H1 (cell line): Measurements from ENCODE around the gene NFIA. TPM values are rescaled to one million over a fixed set of nuclear protein-coding genes. Genes with fewer than 3 reads are reported as not detected.

ENCODE experiments used
- CTCF ChIA-PET: fragments of 300-600 bp; sonication (Branson Sonifier 250); formaldehyde crosslinking; loops from one replicate; lab custom pipeline; 2021; ENCODE audit not compliant: partially characterized antibody; lab: Charles Lee
- POLR2A ChIA-PET: fragments of 300-600 bp; sonication (Branson Sonifier 250); formaldehyde crosslinking; loops from one replicate; lab custom pipeline; 2021; ENCODE audit warnings: inconsistent platforms; ENCODE audit not compliant: partially characterized antibody; lab: Charles Lee
- DNase-seq, 2 experiments: peaks; one replicate each; pipeline versions ENCODE4 v3.0.0 to v3.0.0-alpha.2; 2010 to 2022; ENCODE audit warnings: low spot score in 2 of 2, low read depth in 1 of 2, mixed read lengths in 1 of 2
- FAIRE-seq: peaks from 2 replicates; lab custom pipeline; 2011; peaks lifted over from hg19 to GRCh38; lab: Jason Lieb, UNC
- H2AFZ ChIP-seq: 2 replicates; pipeline ENCODE4 v1.8.1; 2012; ENCODE audit warnings: low read length, inconsistent platforms
- H2AK5ac ChIP-seq: 2 replicates; pipeline ENCODE4 v1.6.1; 2013; ENCODE audit warnings: low read depth, low read length
- H2BK120ac ChIP-seq: replicated peaks from 2 replicates; pipeline ENCODE3; 2013; ENCODE audit warnings: low read depth, low read length, inconsistent platforms
- H2BK12ac ChIP-seq: 2 replicates; pipeline ENCODE4 v1.6.1; 2013; ENCODE audit warnings: low read depth, low read length
- H2BK15ac ChIP-seq: 2 replicates; pipeline ENCODE4 v1.6.1; 2013; ENCODE audit warnings: low read length
- H2BK20ac ChIP-seq: 2 replicates; pipeline ENCODE4 v1.6.1; 2013; ENCODE audit warnings: low read length
- H2BK5ac ChIP-seq: 2 replicates; pipeline ENCODE4 v1.6.1; 2013; ENCODE audit warnings: low read depth, low read length
- H3K14ac ChIP-seq: 2 replicates; pipeline ENCODE4 v1.6.1; 2013; ENCODE audit warnings: inconsistent platforms; ENCODE audit not compliant: insufficient read length
- H3K18ac ChIP-seq: 2 replicates; pipeline ENCODE4 v1.6.1; 2013; ENCODE audit warnings: low read length; ENCODE audit errors: extremely low read depth
- H3K23ac ChIP-seq: 2 replicates; pipeline ENCODE4 v1.6.1; 2013; ENCODE audit warnings: inconsistent platforms; ENCODE audit not compliant: insufficient read length
- H3K23me2 ChIP-seq: 2 replicates; pipeline ENCODE4 v1.6.1; 2013; ENCODE audit warnings: low read depth, low read length
- H3K27ac ChIP-seq: 2 replicates; pipeline ENCODE4 v1.6.1; 2011; ENCODE audit warnings: low read depth, low read length, inconsistent platforms
- H3K27me3 ChIP-seq, 4 experiments: replicated peaks in 1 of 4; 1 replicate in 1 of 4; 2 replicates in 3 of 4; pipeline versions ENCODE4 v1.6.1 to v1.8.1; 2011 to 2013; ENCODE audit warnings: low read length in 3 of 4, mild to moderate bottlenecking in 3 of 4, inconsistent platforms in 2 of 4, mixed read lengths in 2 of 4, moderate library complexity in 1 of 4; ENCODE audit not compliant: control insufficient read depth in 3 of 4, insufficient read depth in 3 of 4; ENCODE audit errors: extremely low read depth in 1 of 4
- H3K36me3 ChIP-seq, 4 experiments: 2 replicates each; pipeline versions ENCODE4 v1.6.1 to v1.8.1; 2011 to 2013; ENCODE audit warnings: mild to moderate bottlenecking in 4 of 4, low read length in 3 of 4, moderate library complexity in 2 of 4, control low read depth in 1 of 4, inconsistent platforms in 1 of 4; ENCODE audit not compliant: insufficient read depth in 4 of 4, control insufficient read depth in 2 of 4
- H3K4ac ChIP-seq: replicated peaks from 2 replicates; pipeline ENCODE3; 2013; ENCODE audit warnings: low read length, low read depth, mixed read lengths, inconsistent platforms; ENCODE audit not compliant: insufficient read length
- H3K4me1 ChIP-seq, 4 experiments: replicated peaks in 1 of 4; 1 replicate in 1 of 4; 2 replicates in 3 of 4; pipeline versions ENCODE4 v1.6.1 to v1.8.1; 2011 to 2013; ENCODE audit warnings: low read length in 3 of 4, inconsistent platforms in 2 of 4, mixed read lengths in 1 of 4; ENCODE audit not compliant: insufficient read depth in 4 of 4, control insufficient read depth in 3 of 4
- H3K4me2 ChIP-seq, 2 experiments: 2 replicates each; pipeline versions ENCODE4 v1.6.1 to v1.8.1; 2011 to 2013; ENCODE audit warnings: low read depth in 2 of 2, low read length in 2 of 2, control low read depth in 1 of 2, inconsistent platforms in 1 of 2, mild to moderate bottlenecking in 1 of 2; ENCODE audit not compliant: insufficient read depth in 1 of 2
- H3K4me3 ChIP-seq, 4 experiments: fragments of 200-600, 300-600 bp in 1 of 4; sonication (generic), shearing (Covaris generic), sonication (Bioruptor Twin) in 1 of 4; 2 replicates each; pipeline versions ENCODE4 v1.5.1 to v1.8.1; 2011 to 2016; ENCODE audit warnings: low read length in 4 of 4, low read depth in 3 of 4, control low read depth in 2 of 4, inconsistent platforms in 2 of 4, mild to moderate bottlenecking in 2 of 4, mixed read lengths in 1 of 4, moderate library complexity in 1 of 4; ENCODE audit not compliant: insufficient read depth in 2 of 4; ENCODE audit errors: extremely low read depth in 1 of 4
- H3K56ac ChIP-seq: replicated peaks from 2 replicates; pipeline ENCODE3; 2013; ENCODE audit warnings: low read depth, mild to moderate bottlenecking, mixed read lengths, low read length, inconsistent platforms; ENCODE audit not compliant: insufficient read length
- H3K79me1 ChIP-seq: 2 replicates; pipeline ENCODE4 v1.6.1; 2013; ENCODE audit warnings: low read depth, low read length, control low read depth
- H3K79me2 ChIP-seq, 2 experiments: 2 replicates each; pipeline versions ENCODE4 v1.6.1 to v1.8.1; 2012 to 2013; ENCODE audit warnings: low read length in 2 of 2, mild to moderate bottlenecking in 2 of 2, inconsistent platforms in 1 of 2; ENCODE audit not compliant: insufficient read depth in 2 of 2, control insufficient read depth in 1 of 2
- H3K9ac ChIP-seq, 4 experiments: replicated peaks in 1 of 4; 1 replicate in 1 of 4; 2 replicates in 3 of 4; pipeline versions ENCODE4 v1.6.1 to v1.8.1; 2011 to 2013; ENCODE audit warnings: low read depth in 3 of 4, low read length in 3 of 4, control low read depth in 2 of 4, mild to moderate bottlenecking in 2 of 4, moderate library complexity in 2 of 4, inconsistent platforms in 1 of 4; ENCODE audit errors: extremely low read depth in 1 of 4
- H3K9me3 ChIP-seq, 2 experiments: 2 replicates each; pipeline versions ENCODE4 v1.6.1 to v1.8.1; 2012 to 2013; ENCODE audit warnings: mild to moderate bottlenecking in 2 of 2, moderate library complexity in 2 of 2, control low read depth in 1 of 2, inconsistent platforms in 1 of 2, low read depth in 1 of 2, low read length in 1 of 2, mixed read lengths in 1 of 2; ENCODE audit not compliant: insufficient read depth in 2 of 2
- H4K20me1 ChIP-seq, 2 experiments: replicated peaks in 1 of 2; 2 replicates each; pipeline versions ENCODE3 to v1.8.1; 2011 to 2013; ENCODE audit warnings: inconsistent platforms in 2 of 2, low read length in 2 of 2, mild to moderate bottlenecking in 1 of 2; ENCODE audit not compliant: insufficient read depth in 2 of 2, control insufficient read depth in 1 of 2
- H4K5ac ChIP-seq: 2 replicates; pipeline ENCODE4 v1.6.1; 2013; ENCODE audit warnings: low read length, low read depth, mixed read lengths, inconsistent platforms; ENCODE audit not compliant: insufficient read length
- H4K8ac ChIP-seq: 2 replicates; pipeline ENCODE4 v1.8.0; 2013; ENCODE audit warnings: mild to moderate bottlenecking, moderate library complexity, low read length, inconsistent platforms; ENCODE audit not compliant: insufficient read depth; ENCODE audit errors: extremely low read depth
- H4K91ac ChIP-seq: replicated peaks from 2 replicates; pipeline ENCODE3; 2013; ENCODE audit warnings: low read length, mixed read lengths, inconsistent platforms; ENCODE audit not compliant: insufficient read length
- CBX8 ChIP-seq: fragments of 300-800, 300-1000 bp; sonication (generic); IDR thresholded peaks from 2 replicates; pipeline ENCODE4 v1.7.1; 2016; ENCODE audit warnings: low read depth, low read length, borderline replicate concordance
- EP300 ChIP-seq, 2 experiments: IDR thresholded peaks; 1 replicate in 1 of 2; 2 replicates in 1 of 2; pipeline ENCODE4 v1.6.1; 2011 to 2012; ENCODE audit warnings: low read depth in 2 of 2, low read length in 2 of 2, mild to moderate bottlenecking in 2 of 2, borderline replicate concordance in 1 of 2, inconsistent platforms in 1 of 2, moderate library complexity in 1 of 2
- JUND ChIP-seq: IDR thresholded peaks from 2 replicates; pipeline ENCODE4 v1.6.1; 2011; ENCODE audit warnings: mild to moderate bottlenecking, improper control_type of control experiment, low read length
- NRF1 ChIP-seq: IDR thresholded peaks from 2 replicates; pipeline ENCODE4 v1.6.1; 2011; ENCODE audit warnings: mild to moderate bottlenecking, low read depth, low read length, improper control_type of control experiment
- SAP30 ChIP-seq: fragments of 300-600 bp; sonication (generic); IDR thresholded peaks from 2 replicates; pipeline ENCODE4 v1.7.1; 2012; ENCODE audit warnings: low read length, moderate library complexity, mild to moderate bottlenecking, inconsistent platforms; ENCODE audit not compliant: insufficient read depth, insufficient replicate concordance
- ZNF274 ChIP-seq: IDR thresholded peaks from 2 replicates; pipeline ENCODE4 v1.7.0; 2012; ENCODE audit warnings: low read length, borderline replicate concordance; ENCODE audit errors: extremely low read depth
- WGBS, 2 experiments: shearing (Covaris generic) in 1 of 2; methylation state at CpG; one replicate each; pipeline versions ENCODE4 v1.1.6 to v1.1.7; 2013 to 2015; ENCODE audit warnings: low lambda C conversion rate in 2 of 2, mixed read lengths in 2 of 2, inconsistent platforms in 1 of 2, low coverage in 1 of 2, missing lambda C conversion rate in 1 of 2; ENCODE audit not compliant: insufficient replicate concordance in 2 of 2, insufficient coverage in 1 of 2, insufficient read length in 1 of 2; ENCODE audit errors: extremely low coverage in 1 of 2, missing lambda C conversion rate in 1 of 2; 5-methylcytosine and 5-hydroxymethylcytosine counted together
- polyA plus RNA-seq, 7 experiments: library from polyadenylated mRNA; depleted of rRNA in 3 of 7; stranded (reverse) in 5 of 7; unstranded in 2 of 7; fragments of >200 nt in 5 of 7; fragments of 200-250 nt in 2 of 7; gene quantifications; 1 replicate in 5 of 7; 2 replicates in 1 of 7; 4 replicates in 1 of 7; pipeline versions ENCODE4 v1.2.1 to v1.2.3, GENCODE V29; 2011 to 2013; ENCODE audit warnings: missing spikeins in 2 of 7, mixed read lengths in 2 of 7
- total RNA-seq: library from RNA; stranded (reverse); fragmentation: NEBNext Ultra II Directional; extraction: Animal tissue kit (Norgen Biotek cat#: 25700); gene quantifications from 2 replicates; pipeline ENCODE4 v1.2.1, GENCODE V29; 2021

The NFIA gene
- total and polyA plus RNA-seq, 2 of the 8 experiments (the other 6 are each of a cell fraction or from before 2014, with no cell fraction given) = 1.8 to 2.3 TPM

GRCh38 chr1:61287734-61288133 lies 205.4 kb downstream of the NFIA start:
- Histone ChIP-seq H3K27me3 (no peaks in the 10 kb centered on the region), H2BK20ac (no peak overlapping the region), H3K18ac (no peak overlapping the region), H2BK120ac (no peak overlapping the region), H3K23me2 (no peaks in the 10 kb centered on the region), H3K79me1 (no peaks in the 10 kb centered on the region), H3K56ac (no peak overlapping the region), H4K20me1 (no peaks in the 10 kb centered on the region), H2AFZ (no peak overlapping the region), H2BK15ac (no peak overlapping the region), H3K4me2 (no peak overlapping the region), H4K91ac (no peak overlapping the region), H4K5ac (no peak overlapping the region), H3K9ac (no peak overlapping the region), H3K4ac (no peak overlapping the region), H3K14ac (no peak overlapping the region), H3K23ac (no peak overlapping the region), H2AK5ac (no peak overlapping the region), H3K9me3 (no peaks in the 10 kb centered on the region), H3K36me3 (no peaks in the 10 kb centered on the region), H2BK12ac (no peak overlapping the region), H3K79me2 (no peaks in the 10 kb centered on the region), H4K8ac (no peak overlapping the region), H3K27ac (no peak overlapping the region), H3K4me1 (peaks cover 0 to 12% (median 5%) of the 10 kb centered on the region in 4 experiments; a peak in 6 of 7 replicates), H2BK5ac (no peak overlapping the region), H3K4me3 (no peak overlapping the region)
- POLR2A ChIA-PET = no interaction called here
- FAIRE-seq (no peak), DNase-seq (no peak)
- 91% methylated on average over 2 of the region's 2 CpGs; no CpG with 5 or more reads in 1 of the 2 experiments for WGBS, 2 experiments
- CTCF ChIA-PET = no interaction called here
- TF ChIP-seq JUND (no peak), NRF1 (no peak), CBX8 (no peak), SAP30 (no peak), EP300 (IDR thresholded peaks at IDR 0.05; ENCODE audit: borderline replicate concordance in 1 of 2, low read depth in 2 of 2, low read length in 2 of 2) (no peak), ZNF274 (no peak)
